Superior temporal gyrus (tissue), 1 donor: Measurements from ENCODE around the gene KANSL1.

ENCODE experiments used
- DNase-seq: peaks from one replicate; pipeline ENCODE4 v3.0.0-alpha.2; 2016; ENCODE audit errors: extremely low spot score

KANSL1 gene

GRCh38 chr17:46082257-46082656, 111.0 kb downstream of the KANSL1 start:
- DNase-seq: no peak

GRCh38 chr17:46081018-46081320, 112.3 kb downstream of the KANSL1 start:
- no peak for DNase-seq

- no peak for DNase-seq
Observed at GRCh38 chr17:46080118-46081017, 112.9 kb downstream of the KANSL1 start.

- no peak for DNase-seq
Observed at GRCh38 chr17:46078675-46079074, 114.6 kb downstream of the KANSL1 start.

GRCh38 chr17:46074540-46074939, 118.7 kb downstream of the KANSL1 start:
- no peak for DNase-seq

- no peak for DNase-seq
Observed at GRCh38 chr17:46072998-46073397, 120.2 kb downstream of the KANSL1 start.

GRCh38 chr17:46071796-46072195, 121.4 kb downstream of the KANSL1 start:
- DNase-seq: no peak

GRCh38 chr17:46064460-46064859, 128.8 kb downstream of the KANSL1 start:
- no peak for DNase-seq

GRCh38 chr17:46063241-46063640, 130.0 kb downstream of the KANSL1 start:
- DNase-seq: no peak

GRCh38 chr17:46061435-46061834, 131.8 kb downstream of the KANSL1 start:
- no peak for DNase-seq

GRCh38 chr17:46060461-46060860, 132.8 kb downstream of the KANSL1 start:
- DNase-seq: no peak

GRCh38 chr17:46059486-46059885, 133.7 kb downstream of the KANSL1 start:
- no peak for DNase-seq

- no peak for DNase-seq
Observed at GRCh38 chr17:46057366-46057765, 135.9 kb downstream of the KANSL1 start.

GRCh38 chr17:46056800-46057304, 136.4 kb downstream of the KANSL1 start:
- no peak for DNase-seq

GRCh38 chr17:46053911-46054534, 139.2 kb downstream of the KANSL1 start:
- DNase-seq: no peak

- DNase-seq: no peak
Observed at GRCh38 chr17:46049656-46050055, 143.6 kb downstream of the KANSL1 start.

GRCh38 chr17:46047856-46048255, 145.4 kb downstream of the KANSL1 start:
- no peak for DNase-seq

- DNase-seq: no peak
Observed at GRCh38 chr17:46047398-46047797, 145.8 kb downstream of the KANSL1 start.

- no peak for DNase-seq
Observed at GRCh38 chr17:46046957-46047356, 146.3 kb downstream of the KANSL1 start.

GRCh38 chr17:46045639-46046038, 147.6 kb downstream of the KANSL1 start:
- no peak for DNase-seq

GRCh38 chr17:46044989-46045388, 148.2 kb downstream of the KANSL1 start:
- no peak for DNase-seq

- peak; percentile 94 for DNase-seq
Observed at GRCh38 chr17:46044286-46044928, 148.8 kb downstream of the KANSL1 start.

- no peak for DNase-seq
Observed at GRCh38 chr17:46043606-46044005, 149.6 kb downstream of the KANSL1 start.
